Suprapubic skin (tissue), 4 donors: ENCODE measurements around the gene NLRP5. TPM values are rescaled to one million over a fixed set of nuclear protein-coding genes. Genes with fewer than 3 reads are reported as not detected.
"Not testable (repeated sequence)": the region's sequence is repeated elsewhere in the genome, so short reads cannot be mapped to it uniquely, and the experiment has no call there.

ENCODE experiments used
- DNase-seq, 2 donors: peaks; one replicate each; pipeline ENCODE4 v3.0.0-alpha.2; 2019; ENCODE audit warnings: low spot score in 2 of 2
- H3K27ac ChIP-seq: fragments of 200-600 bp; sonication (generic); one replicate; pipeline ENCODE4 v1.5.1; 2019
- H3K27me3 ChIP-seq: fragments of 200-600 bp; sonication (generic); one replicate; pipeline ENCODE4 v1.5.1; 2019
- H3K36me3 ChIP-seq: fragments of 200-600 bp; sonication (generic); one replicate; pipeline ENCODE4 v1.5.1; 2019
- H3K4me1 ChIP-seq: fragments of 200-600 bp; sonication (generic); one replicate; pipeline ENCODE4 v1.5.1; 2019
- H3K4me3 ChIP-seq: fragments of 200-600 bp; sonication (generic); one replicate; pipeline ENCODE4 v1.5.1; 2019; ENCODE audit warnings: mild to moderate bottlenecking
- H3K9me3 ChIP-seq: fragments of 200-600 bp; sonication (generic); one replicate; pipeline ENCODE4 v1.5.1; 2019
- CTCF ChIP-seq, 2 donors: fragments of 200-600 bp in 1 of 2; fragments of 450-650 bp in 1 of 2; sonication (generic) in 1 of 2; IDR thresholded peaks; one replicate each; pipeline ENCODE4 v1.5.1; 2016 to 2019; ENCODE audit warnings: antibody characterized with exemption in 2 of 2, mild to moderate bottlenecking in 1 of 2, moderate library complexity in 1 of 2
- EP300 ChIP-seq: sonication (generic); formaldehyde crosslinking; IDR thresholded peaks from one replicate; pipeline ENCODE4 v1.6.1; 2017; ENCODE audit warnings: antibody characterized with exemption
- POLR2A ChIP-seq, 2 donors: fragments of 450-650 bp; IDR thresholded peaks; one replicate each; pipeline ENCODE4 v1.6.1; 2017; ENCODE audit warnings: antibody characterized with exemption in 2 of 2, mild to moderate bottlenecking in 2 of 2, moderate library complexity in 2 of 2
- POLR2AphosphoS5 ChIP-seq, 3 donors: sonication (generic); formaldehyde crosslinking; IDR thresholded peaks; one replicate each; pipeline ENCODE4 v1.6.1; 2017; ENCODE audit warnings: antibody characterized with exemption in 3 of 3
- WGBS: methylation state at CpG from one replicate; pipeline ENCODE4 v1.1.5; 2018; 5-methylcytosine and 5-hydroxymethylcytosine counted together
- total RNA-seq, 4 donors: library from RNA; depleted of rRNA; stranded (reverse); fragments of >200 nt; gene quantifications; one replicate each; pipeline ENCODE4 v1.1.0, GENCODE V29; 2016

NLRP5 gene
- total RNA-seq, 4 donors from 2014 or later = not detected

- no peak overlapping the region for H3K27ac ChIP-seq
- WGBS = 90% methylated on average over 20 of the region's 20 CpGs
- peaks cover 33% of the 10 kb centered on the region for H3K4me1 ChIP-seq
- TF ChIP-seq CTCF (IDR thresholded peaks at IDR 0.05) (no peak), EP300 (no peak), POLR2A (IDR thresholded peaks at IDR 0.05) (no peak), POLR2AphosphoS5 (IDR thresholded peaks at IDR 0.05) (no peak)
- DNase-seq = no peak
- no peaks in the 10 kb centered on the region for H3K9me3 ChIP-seq
- H3K4me3 ChIP-seq = no peak overlapping the region
- H3K27me3 ChIP-seq = no peaks in the 10 kb centered on the region
- H3K36me3 ChIP-seq = peaks cover 44% of the 10 kb centered on the region
These were observed 116.5 kb downstream of the NLRP5 start for GRCh38 chr19:56103027-56103614.

- H3K4me3 ChIP-seq = no peak overlapping the region
- H3K9me3 ChIP-seq = no peaks in the 10 kb centered on the region
- peaks cover 39% of the 10 kb centered on the region for H3K36me3 ChIP-seq
- H3K27me3 ChIP-seq = no peaks in the 10 kb centered on the region
- H3K27ac ChIP-seq = no peak overlapping the region
- 96% methylated on average over 13 of the region's 29 CpGs for WGBS
- no peak for TF ChIP-seq EP300
- TF ChIP-seq POLR2AphosphoS5 (IDR thresholded peaks at IDR 0.05) = no peak
- TF ChIP-seq POLR2A (IDR thresholded peaks at IDR 0.05) = no peak
- TF ChIP-seq CTCF (IDR thresholded peaks at IDR 0.05) = no peak
- peaks cover 46% of the 10 kb centered on the region for H3K4me1 ChIP-seq
- DNase-seq = no peak
These were observed 117.8 kb downstream of the NLRP5 start for GRCh38 chr19:56104423-56104822.

- peaks cover 51% of the 10 kb centered on the region for H3K4me1 ChIP-seq
- TF ChIP-seq CTCF (IDR thresholded peaks at IDR 0.05) (peak in 1 of 2 donors; percentile 74), EP300 (no peak)
- no peak overlapping the region for H3K27ac ChIP-seq
- H3K36me3 ChIP-seq = peaks cover 32% of the 10 kb centered on the region
- WGBS = 28% methylated on average over 12 of the region's 22 CpGs
- DNase-seq = peak in 1 of 2 donors; percentile 79
- H3K4me3 ChIP-seq = peak overlapping the region; percentile 14
- H3K9me3 ChIP-seq = no peaks in the 10 kb centered on the region
- H3K27me3 ChIP-seq = no peaks in the 10 kb centered on the region
These were observed 118.6 kb downstream of the NLRP5 start for GRCh38 chr19:56105090-56105701.

GRCh38 chr19:56105831-56106396, 119.3 kb downstream of the NLRP5 start:
- H3K4me3 ChIP-seq = not testable (repeated sequence)

GRCh38 chr19:56106397-56106849, 119.8 kb downstream of the NLRP5 start:
- Histone ChIP-seq H3K27me3 (no peaks in the 10 kb centered on the region), H3K4me3 (no peak overlapping the region), H3K9me3 (no peaks in the 10 kb centered on the region), H3K27ac (no peak overlapping the region), H3K36me3 (peaks cover 23% of the 10 kb centered on the region), H3K4me1 (peaks cover 64% of the 10 kb centered on the region)
- peak in 1 of 2 donors; percentile 64 for DNase-seq
- WGBS = 84% methylated on average over 11 of the region's 27 CpGs
- TF ChIP-seq EP300 = no peak
- no peak for TF ChIP-seq POLR2AphosphoS5 (IDR thresholded peaks at IDR 0.05)
- TF ChIP-seq CTCF (IDR thresholded peaks at IDR 0.05) = no peak
- TF ChIP-seq POLR2A (IDR thresholded peaks at IDR 0.05) = no peak

More at GRCh38 chr19:56105831-56106396, 119.3 kb downstream of the NLRP5 start:
- H3K36me3 ChIP-seq = peaks cover 28% of the 10 kb centered on the region
- not testable (repeated sequence) for H3K27me3 ChIP-seq, H3K9me3 ChIP-seq, H3K27ac ChIP-seq, DNase-seq
- H3K4me1 ChIP-seq = peaks cover 59% of the 10 kb centered on the region
- WGBS = 94% methylated on average over 60 of the region's 61 CpGs
